H9 (cell line): Measurements from ENCODE around the gene OR2C3. TPM values are rescaled to one million over a fixed set of nuclear protein-coding genes. Genes with fewer than 3 reads are reported as not detected.

Source experiments
- DNase-seq: peaks from one replicate; pipeline ENCODE4 v3.0.0-alpha.2; 2017
- H2AFZ ChIP-seq: one replicate; pipeline ENCODE4 v1.6.1; 2013; ENCODE audit warnings: mild to moderate bottlenecking, low read length, control low read depth, moderate library complexity
- H2AK5ac ChIP-seq: 2 replicates; pipeline ENCODE4 v1.6.1; 2013; ENCODE audit warnings: low read length, control low read depth, mixed read lengths; ENCODE audit not compliant: insufficient read length
- H2BK120ac ChIP-seq: one replicate; pipeline ENCODE4 v1.6.1; 2013; ENCODE audit warnings: low read depth, mild to moderate bottlenecking, low read length, control low read depth, inconsistent platforms; ENCODE audit not compliant: poor library complexity, severe bottlenecking
- H2BK12ac ChIP-seq: 2 replicates; pipeline ENCODE4 v1.6.1; 2013; ENCODE audit warnings: low read length, control low read depth, mixed read lengths, low read depth; ENCODE audit not compliant: insufficient read length
- H2BK15ac ChIP-seq: 2 replicates; pipeline ENCODE4 v1.6.1; 2013; ENCODE audit warnings: low read depth, low read length, control low read depth
- H2BK20ac ChIP-seq: one replicate; pipeline ENCODE4 v1.6.1; 2013; ENCODE audit warnings: low read depth, mild to moderate bottlenecking, low read length, control low read depth, inconsistent platforms; ENCODE audit not compliant: poor library complexity, severe bottlenecking
- H2BK5ac ChIP-seq: 2 replicates; pipeline ENCODE4 v1.6.1; 2013; ENCODE audit warnings: low read length, control low read depth, mixed read lengths; ENCODE audit not compliant: insufficient read length
- H3K14ac ChIP-seq: 2 replicates; pipeline ENCODE4 v1.6.1; 2013; ENCODE audit warnings: low read length, control low read depth; ENCODE audit not compliant: insufficient read depth
- H3K18ac ChIP-seq: 2 replicates; pipeline ENCODE4 v1.6.1; 2013; ENCODE audit warnings: low read depth, mild to moderate bottlenecking, mixed read lengths, low read length, control low read depth; ENCODE audit not compliant: insufficient read length
- H3K23ac ChIP-seq: 2 replicates; pipeline ENCODE4 v1.6.1; 2013; ENCODE audit warnings: low read length, control low read depth, mixed read lengths, low read depth; ENCODE audit not compliant: insufficient read length
- H3K23me2 ChIP-seq: 2 replicates; pipeline ENCODE4 v1.6.1; 2013; ENCODE audit warnings: low read depth, mild to moderate bottlenecking, mixed read lengths, low read length, control low read depth; ENCODE audit not compliant: insufficient read length, poor library complexity, severe bottlenecking
- H3K27ac ChIP-seq: 2 replicates; pipeline ENCODE4 v1.5.1; 2013; ENCODE audit warnings: low read length, control low read depth, mixed read lengths, low read depth; ENCODE audit not compliant: insufficient read length
- H3K27me3 ChIP-seq: 2 replicates; pipeline ENCODE4 v1.6.1; 2013; ENCODE audit warnings: low read length, control low read depth, inconsistent platforms; ENCODE audit not compliant: insufficient read depth
- H3K4ac ChIP-seq: 2 replicates; pipeline ENCODE4 v1.6.1; 2013; ENCODE audit warnings: low read depth, mild to moderate bottlenecking, control low read depth, inconsistent platforms, low read length, moderate library complexity
- H3K4me1 ChIP-seq: 2 replicates; pipeline ENCODE4 v1.6.1; 2013; ENCODE audit warnings: low read length, control low read depth, inconsistent platforms; ENCODE audit not compliant: insufficient read depth
- H3K4me2 ChIP-seq: 2 replicates; pipeline ENCODE4 v1.6.1; 2013; ENCODE audit warnings: low read length, control low read depth, mixed read lengths; ENCODE audit not compliant: insufficient read length, insufficient read depth
- H3K56ac ChIP-seq: 2 replicates; pipeline ENCODE4 v1.6.1; 2013; ENCODE audit warnings: low read depth, mild to moderate bottlenecking, mixed read lengths, low read length, control low read depth; ENCODE audit not compliant: insufficient read length
- H3K79me1 ChIP-seq: 2 replicates; pipeline ENCODE4 v1.6.1; 2013; ENCODE audit warnings: low read depth, mild to moderate bottlenecking, moderate library complexity, low read length, control low read depth, inconsistent platforms; ENCODE audit not compliant: insufficient read depth, poor library complexity, severe bottlenecking
- H3K79me2 ChIP-seq: 2 replicates; pipeline ENCODE4 v1.6.1; 2013; ENCODE audit warnings: low read length, control low read depth, inconsistent platforms; ENCODE audit not compliant: insufficient read depth
- H3K9ac ChIP-seq: 2 replicates; pipeline ENCODE4 v1.6.1; 2013; ENCODE audit warnings: low read length, control low read depth, mixed read lengths; ENCODE audit not compliant: insufficient read length; ENCODE audit errors: extremely low read depth
- H3K9me3 ChIP-seq: one replicate; pipeline ENCODE4 v1.6.1; 2013; ENCODE audit warnings: low read depth, low read length, inconsistent platforms; ENCODE audit not compliant: control insufficient read depth
- H3T11ph ChIP-seq: one replicate; pipeline ENCODE4 v1.6.1; 2013; ENCODE audit warnings: mild to moderate bottlenecking, low read length, control low read depth, inconsistent platforms
- H4K20me1 ChIP-seq: one replicate; pipeline ENCODE4 v1.6.1; 2013; ENCODE audit not compliant: control insufficient read depth, insufficient read length, insufficient read depth
- H4K5ac ChIP-seq: 2 replicates; pipeline ENCODE4 v1.6.1; 2013; ENCODE audit warnings: low read depth, mild to moderate bottlenecking, mixed read lengths, low read length, control low read depth; ENCODE audit not compliant: insufficient read length
- H4K8ac ChIP-seq: replicated peaks from 2 replicates; pipeline ENCODE4 v1.6.1; 2013; ENCODE audit warnings: low read length, control low read depth, mixed read lengths, low read depth; ENCODE audit not compliant: insufficient read length
- H4K91ac ChIP-seq: 2 replicates; pipeline ENCODE4 v1.6.1; 2013; ENCODE audit warnings: low read depth, mild to moderate bottlenecking, moderate library complexity, mixed read lengths, low read length, control low read depth; ENCODE audit not compliant: insufficient read length
- H3K27ac Mint-ChIP-seq, 3 experiments: 2 replicates in 2 of 3; 3 replicates in 1 of 3; pipeline ENCODE4 v1.8.0; 2020 to 2021; ENCODE audit warnings: mixed read lengths in 3 of 3, mild to moderate bottlenecking in 1 of 3, moderate library complexity in 1 of 3
- H3K27me3 Mint-ChIP-seq: 2 replicates; pipeline ENCODE4 v1.8.0; 2021; ENCODE audit warnings: low read depth, mild to moderate bottlenecking, moderate library complexity, mixed read lengths
- H3K36me3 Mint-ChIP-seq, 3 experiments: 2 replicates in 2 of 3; 3 replicates in 1 of 3; pipeline ENCODE4 v1.8.0; 2020 to 2021; ENCODE audit warnings: low read depth in 3 of 3, mixed read lengths in 3 of 3; ENCODE audit not compliant: insufficient read depth in 1 of 3
- H3K4me1 Mint-ChIP-seq, 2 experiments: 2 replicates each; pipeline ENCODE4 v1.8.0; 2020; ENCODE audit warnings: mixed read lengths in 2 of 2
- H3K4me3 Mint-ChIP-seq, 2 experiments: 2 replicates in 1 of 2; 3 replicates in 1 of 2; pipeline ENCODE4 v1.8.0; 2020 to 2021; ENCODE audit warnings: mild to moderate bottlenecking in 2 of 2, mixed read lengths in 2 of 2, moderate library complexity in 1 of 2
- H3K9me3 Mint-ChIP-seq, 2 experiments: 2 replicates in 1 of 2; 3 replicates in 1 of 2; pipeline ENCODE4 v1.8.0; 2020; ENCODE audit warnings: mild to moderate bottlenecking in 2 of 2, mixed read lengths in 2 of 2, moderate library complexity in 1 of 2
- WGBS: extraction: QIAGEN DNeasy Blood & Tissue Kit; methylation state at CpG from one replicate; pipeline ENCODE4 v1.1.7; 2013; ENCODE audit warnings: missing lambda C conversion rate, low lambda C conversion rate, mixed read lengths; ENCODE audit not compliant: insufficient read length; ENCODE audit errors: extremely low coverage; 5-methylcytosine and 5-hydroxymethylcytosine counted together
- total RNA-seq: library from RNA; stranded (reverse); gene quantifications from 2 replicates; pipeline ENCODE4 v1.2.1, GENCODE V29; 2021
- TF ChIP-seq, protein P1 (sequence below): fragments of 200-600 bp; sonication (generic); conservative IDR thresholded peaks from 3 replicates; pipeline ENCODE4 v1.8.0; 2021; ENCODE audit warnings: antibody characterized with exemption, mild to moderate bottlenecking

OR2C3 gene
- total RNA-seq, 1 experiment from 2014 or later: not detected

DNA sequence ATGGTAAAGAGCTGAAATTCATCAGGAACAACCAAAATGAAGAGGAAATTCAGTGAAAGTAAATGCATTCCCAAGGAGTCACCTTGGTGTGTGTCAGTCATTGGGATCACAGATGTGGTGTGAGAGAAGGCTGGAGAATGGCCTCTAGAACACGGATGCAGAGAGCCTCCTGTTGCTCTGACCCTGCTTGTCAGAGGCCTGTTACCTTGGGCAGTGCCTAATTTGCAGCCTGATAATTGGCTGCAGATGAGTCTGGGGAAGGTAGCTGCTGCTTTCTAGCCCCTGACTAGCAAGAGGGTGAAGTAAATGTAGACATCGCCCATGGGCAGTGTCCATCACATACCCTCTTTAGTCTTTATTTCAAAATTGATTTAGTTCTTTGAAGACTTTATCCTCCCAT, 16.0 kb upstream of the OR2C3 start:
- H3K79me1 ChIP-seq: no peaks in the 10 kb centered on the region
- no peaks in the 10 kb centered on the region for H3K9me3 ChIP-seq
- no peak overlapping the region for H2BK20ac ChIP-seq
- H3K18ac ChIP-seq: no peak overlapping the region
- no peak overlapping the region for H2BK15ac ChIP-seq
- H3K4me1 Mint-ChIP-seq: peaks cover 12 to 18% of the 10 kb centered on the region in 2 experiments
- WGBS: no CpG with 5 or more reads among the region's 2 CpGs
- no peaks in the 10 kb centered on the region for H4K20me1 ChIP-seq
- H4K8ac ChIP-seq: no peak overlapping the region
- no peaks in the 10 kb centered on the region for H3K23me2 ChIP-seq
- no peak overlapping the region for H2BK120ac ChIP-seq
- H2BK12ac ChIP-seq: no peak overlapping the region
- TF ChIP-seq, protein P1, sequence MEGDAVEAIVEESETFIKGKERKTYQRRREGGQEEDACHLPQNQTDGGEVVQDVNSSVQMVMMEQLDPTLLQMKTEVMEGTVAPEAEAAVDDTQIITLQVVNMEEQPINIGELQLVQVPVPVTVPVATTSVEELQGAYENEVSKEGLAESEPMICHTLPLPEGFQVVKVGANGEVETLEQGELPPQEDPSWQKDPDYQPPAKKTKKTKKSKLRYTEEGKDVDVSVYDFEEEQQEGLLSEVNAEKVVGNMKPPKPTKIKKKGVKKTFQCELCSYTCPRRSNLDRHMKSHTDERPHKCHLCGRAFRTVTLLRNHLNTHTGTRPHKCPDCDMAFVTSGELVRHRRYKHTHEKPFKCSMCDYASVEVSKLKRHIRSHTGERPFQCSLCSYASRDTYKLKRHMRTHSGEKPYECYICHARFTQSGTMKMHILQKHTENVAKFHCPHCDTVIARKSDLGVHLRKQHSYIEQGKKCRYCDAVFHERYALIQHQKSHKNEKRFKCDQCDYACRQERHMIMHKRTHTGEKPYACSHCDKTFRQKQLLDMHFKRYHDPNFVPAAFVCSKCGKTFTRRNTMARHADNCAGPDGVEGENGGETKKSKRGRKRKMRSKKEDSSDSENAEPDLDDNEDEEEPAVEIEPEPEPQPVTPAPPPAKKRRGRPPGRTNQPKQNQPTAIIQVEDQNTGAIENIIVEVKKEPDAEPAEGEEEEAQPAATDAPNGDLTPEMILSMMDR: no peak
- H3K4ac ChIP-seq: no peak overlapping the region
- H2BK5ac ChIP-seq: no peak overlapping the region
- no peak overlapping the region for H3K23ac ChIP-seq
- H3K56ac ChIP-seq: no peak overlapping the region
- no peak overlapping the region for H3K4me3 Mint-ChIP-seq
- H4K5ac ChIP-seq: no peak overlapping the region
- H2AK5ac ChIP-seq: no peak overlapping the region
- no peak overlapping the region for H3K4me2 ChIP-seq
- H3K9me3 Mint-ChIP-seq: no peaks in the 10 kb centered on the region
- 0 out of 2 replicates have a peak, but pooled peaks cover 2% of the 10 kb centered on the region for H3K4me1 ChIP-seq
- no peaks in the 10 kb centered on the region for H3K27me3 ChIP-seq
- no peak overlapping the region for H3K14ac ChIP-seq
- no peak overlapping the region for H4K91ac ChIP-seq
- no peak overlapping the region for H3T11ph ChIP-seq
- no peak overlapping the region for H3K27ac Mint-ChIP-seq
- no peaks in the 10 kb centered on the region for H3K27me3 Mint-ChIP-seq
- H3K79me2 ChIP-seq: no peaks in the 10 kb centered on the region
- no peak for DNase-seq
- no peaks in the 10 kb centered on the region; a peak in 1 of 7 replicates for H3K36me3 Mint-ChIP-seq
- no peak overlapping the region for H3K27ac ChIP-seq
- no peak overlapping the region for H3K9ac ChIP-seq
- H2AFZ ChIP-seq: no peak overlapping the region
